Measurements from ENCODE around the gene SEMA3B.

DNA sequence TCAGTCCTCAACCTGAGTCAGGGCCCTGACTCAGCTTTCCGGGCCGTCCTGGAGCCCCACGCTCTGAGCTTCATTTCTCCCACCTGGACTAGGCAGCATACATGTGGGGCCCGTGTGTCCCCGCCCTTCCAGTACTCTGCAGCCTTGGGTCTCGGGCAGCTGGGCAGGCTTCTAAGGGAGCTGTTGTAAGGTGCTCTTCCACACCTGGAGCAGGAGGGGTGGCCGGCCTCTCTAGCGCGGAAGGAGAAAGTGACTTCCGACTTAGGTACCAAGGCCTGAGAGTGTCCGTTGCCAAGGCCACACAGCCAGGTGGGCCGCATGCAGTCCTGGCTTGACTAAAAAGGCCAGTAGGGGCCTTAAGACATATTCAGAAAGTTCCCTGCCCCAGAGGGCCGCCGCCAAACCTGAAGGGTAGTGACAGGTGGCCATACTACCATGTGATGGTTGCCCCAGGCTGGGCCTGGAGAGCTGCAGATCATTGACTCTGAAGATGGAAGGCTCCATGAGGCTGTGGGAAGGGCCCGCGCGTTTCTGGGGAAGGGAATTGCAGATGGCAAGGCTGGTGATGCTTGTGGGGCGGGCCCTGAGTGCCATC lies 9.4 kb upstream of the SEMA3B start:
- no peak for TF ChIP-seq POLR2A (IDR thresholded peaks at IDR 0.05)
- TF ChIP-seq, protein P1, sequence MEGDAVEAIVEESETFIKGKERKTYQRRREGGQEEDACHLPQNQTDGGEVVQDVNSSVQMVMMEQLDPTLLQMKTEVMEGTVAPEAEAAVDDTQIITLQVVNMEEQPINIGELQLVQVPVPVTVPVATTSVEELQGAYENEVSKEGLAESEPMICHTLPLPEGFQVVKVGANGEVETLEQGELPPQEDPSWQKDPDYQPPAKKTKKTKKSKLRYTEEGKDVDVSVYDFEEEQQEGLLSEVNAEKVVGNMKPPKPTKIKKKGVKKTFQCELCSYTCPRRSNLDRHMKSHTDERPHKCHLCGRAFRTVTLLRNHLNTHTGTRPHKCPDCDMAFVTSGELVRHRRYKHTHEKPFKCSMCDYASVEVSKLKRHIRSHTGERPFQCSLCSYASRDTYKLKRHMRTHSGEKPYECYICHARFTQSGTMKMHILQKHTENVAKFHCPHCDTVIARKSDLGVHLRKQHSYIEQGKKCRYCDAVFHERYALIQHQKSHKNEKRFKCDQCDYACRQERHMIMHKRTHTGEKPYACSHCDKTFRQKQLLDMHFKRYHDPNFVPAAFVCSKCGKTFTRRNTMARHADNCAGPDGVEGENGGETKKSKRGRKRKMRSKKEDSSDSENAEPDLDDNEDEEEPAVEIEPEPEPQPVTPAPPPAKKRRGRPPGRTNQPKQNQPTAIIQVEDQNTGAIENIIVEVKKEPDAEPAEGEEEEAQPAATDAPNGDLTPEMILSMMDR (IDR thresholded peaks at IDR 0.05) = no peak

All from gastroesophageal sphincter (tissue), 3 donors.